T-helper 1 cell treated with Interleukin-12 subunit alpha and Interleukin-12 subunit beta and Interleukin-4 antibody, amounts not matched to agents 30 ng/mL and 1 ng/mL, for 36 hours (primary cell): Measurements from ENCODE around the gene PGAM1. TPM values are rescaled to one million over a fixed set of nuclear protein-coding genes. Genes with fewer than 3 reads are reported as not detected.

Experiments used
- intact Hi-C: fragments of 100-400 bp; cut with micrococcal nuclease; formaldehyde crosslinking; loops from one replicate; pipeline ENCODE4 v1.15.1; 2024
- total RNA-seq: library from RNA; stranded (reverse); gene quantifications from 2 replicates; pipeline ENCODE4 v1.2.3, GENCODE V29; 2022

The PGAM1 gene
- 446 and 454 TPM in 2 replicates for total RNA-seq

GRCh38 chr10:97425964-97426775 lies at the start of gene PGAM1:
Gene PGAM1 (plus strand): TSS chr10:97426191. CDS start chr10:97426308, 117 bp downstream.
- intact Hi-C loops = loop anchor here (1.0 kb wide), 3 partner anchors 72 to 207 kb away; partner anchors contain the start of genes ARHGAP19, MMS19, MORN4 and UBTD1

DNA sequence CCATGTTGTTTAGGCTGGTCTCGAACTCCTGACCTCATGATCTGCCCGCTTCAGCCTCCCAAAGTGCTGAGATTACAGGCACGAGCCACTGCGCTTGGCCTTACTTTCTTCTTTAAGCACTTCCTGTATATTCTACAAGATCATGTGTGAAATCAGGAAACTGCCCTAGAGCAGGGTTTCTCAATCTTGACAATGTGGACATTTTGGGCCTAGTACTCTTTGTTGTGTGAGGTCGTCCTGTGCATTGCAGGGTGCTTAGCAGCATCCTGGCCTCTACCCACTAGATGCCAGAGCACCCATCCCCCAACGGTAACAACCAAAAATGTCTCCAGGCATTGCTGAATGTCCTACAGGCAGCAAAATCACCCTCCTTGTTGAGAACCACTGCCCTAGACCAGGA lies 49.6 kb upstream of the PGAM1 start:
- intact Hi-C loops = no loop called here

- intact Hi-C loops = no loop called here
These were observed 46.8 kb upstream of the PGAM1 start for GRCh38 chr10:97378933-97379921.

GRCh38 chr10:97380516-97380915 lies 45.5 kb upstream of the PGAM1 start:
- intact Hi-C loops = no loop called here

DNA sequence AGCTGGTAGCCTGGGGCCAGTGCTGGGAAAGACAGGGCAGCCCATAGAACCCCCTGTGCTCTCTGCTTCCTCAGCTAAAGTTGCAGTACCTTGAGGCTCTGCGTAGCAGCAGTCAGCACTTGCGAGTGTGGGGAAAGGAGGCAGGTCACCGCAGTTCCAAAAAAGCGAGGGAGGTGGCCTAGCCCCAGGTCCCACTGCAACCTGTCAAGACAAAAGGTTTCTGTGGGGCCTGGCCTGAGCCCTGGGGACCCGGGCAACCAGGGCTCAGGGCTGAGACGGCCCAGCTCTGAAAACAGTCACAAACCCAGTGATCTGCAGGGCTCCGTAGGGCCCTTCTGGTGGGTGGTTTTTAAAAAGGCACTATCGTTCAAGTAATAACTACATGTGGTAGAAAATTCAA lies 44.4 kb upstream of the PGAM1 start:
- intact Hi-C loops = no loop called here

GRCh38 chr10:97383159-97383558 lies 42.8 kb upstream of the PGAM1 start:
- intact Hi-C loops = no loop called here

DNA sequence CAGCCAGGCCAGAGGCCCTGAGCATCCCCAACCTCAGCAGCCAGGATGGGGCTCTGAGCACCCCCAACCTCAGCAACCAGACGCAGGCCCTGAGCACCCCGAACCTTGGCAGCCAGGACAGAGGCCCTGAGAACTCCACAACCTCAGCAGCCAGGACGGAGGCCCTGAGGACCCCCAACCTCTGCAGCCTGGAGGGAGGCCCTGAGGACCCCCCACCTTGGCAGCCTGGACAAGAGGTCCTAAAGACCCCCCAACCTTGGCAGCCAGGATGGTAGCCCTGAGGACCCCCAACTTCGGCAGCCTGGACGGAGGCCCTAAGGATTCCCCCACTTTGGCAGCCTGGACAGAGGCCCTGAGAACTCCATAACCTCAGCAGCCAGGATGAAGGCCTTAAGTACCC lies 41.8 kb upstream of the PGAM1 start:
- intact Hi-C loops = no loop called here

- intact Hi-C loops = no loop called here
These were observed 41.4 kb upstream of the PGAM1 start for GRCh38 chr10:97384641-97385040.

DNA sequence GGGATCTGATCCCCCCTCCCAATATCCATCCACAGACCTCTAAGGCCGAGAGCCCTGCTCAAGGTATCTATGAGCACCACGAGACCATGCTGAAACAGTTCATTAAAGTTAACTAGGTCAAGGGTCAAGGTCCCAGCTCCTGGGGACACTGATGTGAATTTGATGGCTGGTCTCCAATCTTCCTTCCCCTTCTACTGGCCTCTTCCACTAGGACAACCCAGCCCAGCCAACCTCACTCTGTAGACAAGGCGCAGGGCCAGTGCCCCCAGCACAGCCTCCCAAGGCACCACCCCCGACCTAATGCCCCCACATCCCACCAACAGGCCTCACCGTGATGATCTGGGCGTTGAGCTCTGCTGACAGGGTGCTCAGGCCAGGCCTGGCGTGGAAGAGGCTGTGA lies 40.4 kb upstream of the PGAM1 start:
- intact Hi-C loops = no loop called here

DNA sequence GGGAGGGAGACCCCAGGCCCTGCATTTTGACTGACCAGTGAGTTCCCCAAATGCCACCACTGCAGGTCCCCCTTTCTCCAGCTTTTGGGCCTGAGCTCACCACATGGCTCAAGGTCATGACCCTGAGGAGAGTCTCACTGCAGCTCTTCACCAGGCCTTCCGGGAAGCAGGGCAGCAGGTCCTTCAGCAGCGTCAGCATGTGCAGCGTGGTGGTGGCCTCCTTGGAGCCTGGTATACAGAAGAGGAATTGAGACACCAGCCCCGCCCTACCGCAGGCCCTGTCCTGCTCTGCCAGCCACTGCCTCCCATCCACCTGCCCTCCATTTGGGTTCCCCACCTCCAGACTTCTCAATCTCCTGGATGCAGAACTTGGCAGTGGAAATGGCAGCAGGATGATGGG lies 37.8 kb upstream of the PGAM1 start:
- intact Hi-C loops = no loop called here

DNA sequence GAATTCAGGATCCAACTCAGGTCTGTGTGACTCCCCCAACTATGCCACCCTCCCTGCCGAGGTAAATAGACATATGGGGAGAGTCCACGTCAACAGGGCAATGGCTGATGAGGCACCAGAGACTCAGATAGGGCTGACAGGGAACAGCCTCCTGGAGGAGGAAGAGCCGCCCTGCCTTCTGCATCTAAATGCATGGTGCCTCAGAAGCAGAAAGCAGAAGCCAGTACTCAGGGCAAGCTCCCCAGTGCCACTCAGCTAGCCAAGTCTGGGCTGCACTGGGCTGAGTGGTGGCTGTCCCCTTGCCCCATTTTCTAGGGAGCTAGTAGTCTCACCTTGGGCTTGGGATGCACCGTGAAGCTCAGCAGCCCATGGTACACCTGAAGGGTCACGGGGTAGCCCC lies 35.9 kb upstream of the PGAM1 start:
- intact Hi-C loops = no loop called here

- intact Hi-C loops = no loop called here
These were observed 32.9 kb upstream of the PGAM1 start for GRCh38 chr10:97393034-97393573.

DNA sequence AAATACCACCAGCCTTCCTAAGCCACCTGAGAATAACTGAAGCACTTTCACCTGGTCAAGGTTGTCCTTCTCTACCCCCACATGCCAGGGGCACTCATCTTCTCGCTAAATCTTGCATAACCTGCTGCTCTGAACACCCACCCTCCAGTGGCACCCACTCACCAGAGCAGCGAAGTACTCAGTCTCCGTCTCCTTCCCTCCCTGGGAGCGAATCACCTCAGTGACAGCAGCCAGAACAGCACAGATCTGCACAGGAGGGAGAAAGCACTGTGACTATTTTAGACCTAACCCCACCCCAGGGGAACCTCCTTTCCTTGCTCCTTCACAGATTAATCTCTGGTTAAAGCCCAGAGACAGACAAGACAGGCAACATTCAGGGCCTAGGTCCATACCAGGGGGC lies 29.9 kb upstream of the PGAM1 start:
- intact Hi-C loops = no loop called here

- intact Hi-C loops = loop anchor here (2.0 to 10.0 kb wide), 6 partner anchors 241 to 813 kb away; partner anchors contain the start of genes GOLGA7B, LCOR, PI4K2A and R3HCC1L
These were observed 26.0 kb upstream of the PGAM1 start for GRCh38 chr10:97399843-97400545.

GRCh38 chr10:97400665-97401454 lies 25.1 kb upstream of the PGAM1 start, which contains the start of gene RRP12:
Gene RRP12 (minus strand): TSS chr10:97401340. CDS start chr10:97401231, 109 bp downstream.
- intact Hi-C loops = loop anchor here (1.0 to 10.0 kb wide), 13 partner anchors 27 to 814 kb away; partner anchors contain the start of genes ARHGAP19, EXOSC1, FRAT1 and FRAT2

DNA sequence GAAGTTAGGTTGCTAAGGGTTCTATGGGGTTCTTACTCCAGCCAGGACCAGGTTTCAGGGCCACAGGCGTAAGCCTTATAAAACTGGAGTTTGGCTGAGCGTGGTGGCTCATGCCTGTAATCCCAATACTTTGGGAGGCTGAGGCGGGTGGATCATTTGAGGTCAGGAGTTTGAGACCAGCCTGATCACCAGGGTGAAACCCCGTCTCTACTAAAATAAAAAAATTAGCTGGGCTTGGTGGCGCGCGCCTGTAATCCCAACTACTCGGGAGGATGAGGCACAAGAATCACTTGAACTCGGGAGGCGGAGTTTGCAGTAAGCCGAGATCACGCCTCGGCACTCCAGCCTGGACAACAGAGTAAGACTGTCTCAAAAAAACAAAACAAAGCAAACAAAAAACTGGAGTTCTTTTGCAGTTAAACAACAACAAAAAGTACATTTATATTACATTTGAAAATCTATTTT lies 24.5 kb upstream of the PGAM1 start:
- intact Hi-C loops = loop anchor here (1.0 to 10.0 kb wide), 13 partner anchors 27 to 814 kb away; partner anchors contain the start of genes ARHGAP19, EXOSC1, FRAT1 and FRAT2

- intact Hi-C loops = loop anchor here (5.0 to 10.0 kb wide), 5 partner anchors 331 to 817 kb away; partner anchors contain the start of genes GOLGA7B, LCOR, R3HCC1L and TM9SF3
These were observed 21.9 kb upstream of the PGAM1 start for GRCh38 chr10:97404044-97404443.

GRCh38 chr10:97406064-97406463 lies 19.9 kb upstream of the PGAM1 start:
- intact Hi-C loops = loop anchor here (2.0 to 10.0 kb wide), 4 partner anchors 127 to 729 kb away; partner anchors contain the start of genes GOLGA7B, R3HCC1L and ZFYVE27

DNA sequence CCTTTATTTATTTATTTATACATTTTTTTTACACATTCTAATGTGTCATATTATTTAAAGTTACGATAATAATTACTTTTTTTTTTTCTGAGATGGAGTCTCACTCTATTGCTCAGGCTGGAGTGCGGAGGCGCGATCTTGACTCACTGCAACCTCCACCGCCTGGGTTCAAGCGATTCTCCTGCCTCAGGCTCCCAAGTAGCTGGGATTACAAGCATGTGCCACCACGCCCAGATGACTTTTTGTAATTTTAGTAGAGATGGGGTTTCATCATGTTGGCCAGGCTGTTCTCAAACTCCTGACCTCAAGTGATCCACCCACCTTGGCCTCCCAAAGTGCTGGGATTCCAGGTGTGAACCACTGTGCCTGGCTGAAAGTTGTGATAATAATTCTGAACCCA lies 19.5 kb upstream of the PGAM1 start:
- intact Hi-C loops = loop anchor here (2.0 to 10.0 kb wide), 4 partner anchors 128 to 728 kb away; partner anchors contain the start of genes GOLGA7B, R3HCC1L and ZFYVE27
